ENCODE data around the gene SRGAP1.

The SRGAP1 gene

GRCh38 chr12:63894132-63894531 lies 49.6 kb downstream of the SRGAP1 start:
- H3K27me3 ChIP-seq (replicated peaks in 2 of 5; ENCODE audit: control insufficient read depth in 4 of 5, insufficient read depth in 5 of 5, low read length in 4 of 5) = no peaks in the 10 kb centered on the region
- POLR2A ChIA-PET = no interaction called here
- H3K4me3 ChIP-seq (ENCODE audit: control insufficient read depth in 1 of 7, extremely low read depth in 1 of 7, insufficient read depth in 4 of 7, low read depth in 2 of 7, low read length in 6 of 7) = no peak overlapping the region
- CTCF ChIA-PET = no interaction called here
- H3K9me3 ChIP-seq (ENCODE audit: control extremely low read depth in 1 of 5, control insufficient read depth in 4 of 5, insufficient read depth in 2 of 5, low read depth in 1 of 5, low read length in 4 of 5) = no peaks in the 10 kb centered on the region
- peaks cover 0 to 11% (median 5%) of the 10 kb centered on the region in 4 experiments for H3K4me1 ChIP-seq (ENCODE audit: control extremely low read depth in 1 of 4, control insufficient read depth in 4 of 4, insufficient read depth in 4 of 4, low read length in 3 of 4)
- DNase-seq = no peak
- 100% methylated on average over 1 of the region's 3 CpGs for WGBS (ENCODE audit: insufficient coverage)
- H3K27ac ChIP-seq (ENCODE audit: insufficient read depth in 1 of 2, low read depth in 1 of 2, low read length in 2 of 2, poor library complexity in 1 of 2, severe bottlenecking in 2 of 2) = no peak overlapping the region
- no peaks in the 10 kb centered on the region for H3K36me3 ChIP-seq (ENCODE audit: control insufficient read depth in 4 of 4, insufficient read depth in 4 of 4, low read length in 3 of 4)

DNA sequence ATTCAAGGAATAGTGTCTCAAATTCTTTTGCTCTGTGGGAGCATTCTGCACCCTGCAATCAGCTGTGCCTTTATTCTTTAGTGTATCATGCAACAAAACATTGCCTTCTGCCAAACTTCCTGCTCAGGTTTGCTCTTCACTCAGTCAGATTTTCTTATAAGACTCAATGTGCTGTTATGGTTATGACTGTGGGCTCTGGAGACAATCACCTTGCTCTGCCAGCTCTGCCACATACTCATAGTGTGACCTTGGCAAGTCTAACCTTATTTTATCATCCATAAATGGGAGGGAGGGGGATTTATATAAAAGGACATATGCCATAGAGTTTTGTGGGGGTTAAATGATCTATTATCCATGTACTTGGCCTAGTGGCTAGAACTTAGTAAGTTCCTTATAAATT lies 51.3 kb downstream of the SRGAP1 start:
- H3K9me3 ChIP-seq (ENCODE audit: control extremely low read depth in 1 of 5, control insufficient read depth in 4 of 5, insufficient read depth in 2 of 5, low read depth in 1 of 5, low read length in 4 of 5) = no peaks in the 10 kb centered on the region
- no peaks in the 10 kb centered on the region for H3K36me3 ChIP-seq (ENCODE audit: control insufficient read depth in 4 of 4, insufficient read depth in 4 of 4, low read length in 3 of 4)
- POLR2A ChIA-PET = no interaction called here
- CTCF ChIA-PET = no interaction called here
- no peak for DNase-seq
- no peak overlapping the region for H3K4me3 ChIP-seq (ENCODE audit: control insufficient read depth in 1 of 7, extremely low read depth in 1 of 7, insufficient read depth in 4 of 7, low read depth in 2 of 7, low read length in 6 of 7)
- H3K27ac ChIP-seq (ENCODE audit: insufficient read depth in 1 of 2, low read depth in 1 of 2, low read length in 2 of 2, poor library complexity in 1 of 2, severe bottlenecking in 2 of 2) = no peak overlapping the region
- peaks cover 0 to 11% (median 5%) of the 10 kb centered on the region in 4 experiments for H3K4me1 ChIP-seq (ENCODE audit: control extremely low read depth in 1 of 4, control insufficient read depth in 4 of 4, insufficient read depth in 4 of 4, low read length in 3 of 4)
- no peaks in the 10 kb centered on the region for H3K27me3 ChIP-seq (replicated peaks in 2 of 5; ENCODE audit: control insufficient read depth in 4 of 5, insufficient read depth in 5 of 5, low read length in 4 of 5)

GRCh38 chr12:63897931-63898330 lies 53.4 kb downstream of the SRGAP1 start:
- POLR2A ChIA-PET = interaction anchor here (0.6 kb wide), 1 partner anchor 94 kb away, joined by 3 read pairs; no protein-coding TSS in a partner anchor
- WGBS (ENCODE audit: insufficient coverage) = 0% methylated on average over 2 of the region's 2 CpGs
- peak overlapping the region in 1 of 2 experiments; percentile 1 for H3K27ac ChIP-seq (ENCODE audit: insufficient read depth in 1 of 2, low read depth in 1 of 2, low read length in 2 of 2, poor library complexity in 1 of 2, severe bottlenecking in 2 of 2)
- CTCF ChIA-PET = interaction anchor here (1.0 kb wide), 1 partner anchor 9 kb away, joined by 3 read pairs; no protein-coding TSS in a partner anchor
- no peaks in the 10 kb centered on the region for H3K9me3 ChIP-seq (ENCODE audit: control extremely low read depth in 1 of 5, control insufficient read depth in 4 of 5, insufficient read depth in 2 of 5, low read depth in 1 of 5, low read length in 4 of 5)
- H3K4me1 ChIP-seq (ENCODE audit: control extremely low read depth in 1 of 4, control insufficient read depth in 4 of 4, insufficient read depth in 4 of 4, low read length in 3 of 4) = peaks cover 0 to 11% (median 5%) of the 10 kb centered on the region in 4 experiments
- H3K4me3 ChIP-seq (ENCODE audit: control insufficient read depth in 1 of 7, extremely low read depth in 1 of 7, insufficient read depth in 4 of 7, low read depth in 2 of 7, low read length in 6 of 7) = peak overlapping the region in 2 of 7 experiments; percentile 32 to 42
- DNase-seq = peak; percentile 40 to 68 (median 60)
- H3K27me3 ChIP-seq (replicated peaks in 2 of 5; ENCODE audit: control insufficient read depth in 4 of 5, insufficient read depth in 5 of 5, low read length in 4 of 5) = no peaks in the 10 kb centered on the region
- H3K36me3 ChIP-seq (ENCODE audit: control insufficient read depth in 4 of 4, insufficient read depth in 4 of 4, low read length in 3 of 4) = no peaks in the 10 kb centered on the region

- Histone ChIP-seq H3K27me3 (replicated peaks in 2 of 5; ENCODE audit: control insufficient read depth in 4 of 5, insufficient read depth in 5 of 5, low read length in 4 of 5) (no peaks in the 10 kb centered on the region), H3K4me1 (ENCODE audit: control extremely low read depth in 1 of 4, control insufficient read depth in 4 of 4, insufficient read depth in 4 of 4, low read length in 3 of 4) (peaks cover 0 to 11% (median 5%) of the 10 kb centered on the region in 4 experiments), H3K27ac (ENCODE audit: insufficient read depth in 1 of 2, low read depth in 1 of 2, low read length in 2 of 2, poor library complexity in 1 of 2, severe bottlenecking in 2 of 2) (no peak overlapping the region), H3K4me3 (ENCODE audit: control insufficient read depth in 1 of 7, extremely low read depth in 1 of 7, insufficient read depth in 4 of 7, low read depth in 2 of 7, low read length in 6 of 7) (no peak overlapping the region), H3K9me3 (ENCODE audit: control extremely low read depth in 1 of 5, control insufficient read depth in 4 of 5, insufficient read depth in 2 of 5, low read depth in 1 of 5, low read length in 4 of 5) (no peaks in the 10 kb centered on the region), H3K36me3 (ENCODE audit: control insufficient read depth in 4 of 4, insufficient read depth in 4 of 4, low read length in 3 of 4) (no peaks in the 10 kb centered on the region)
- CTCF ChIA-PET = no interaction called here
- no peak for DNase-seq
- POLR2A ChIA-PET = interaction anchor here (0.9 kb wide), 1 partner anchor 15 kb away, joined by 6 read pairs; no protein-coding TSS in a partner anchor
- WGBS (ENCODE audit: insufficient coverage) = 100% methylated on average over 1 of the region's 4 CpGs
These were observed 54.4 kb downstream of the SRGAP1 start for GRCh38 chr12:63898764-63899337.

GRCh38 chr12:63899396-63899795 lies 54.9 kb downstream of the SRGAP1 start:
- Histone ChIP-seq H3K4me3 (ENCODE audit: control insufficient read depth in 1 of 7, extremely low read depth in 1 of 7, insufficient read depth in 4 of 7, low read depth in 2 of 7, low read length in 6 of 7) (no peak overlapping the region), H3K9me3 (ENCODE audit: control extremely low read depth in 1 of 5, control insufficient read depth in 4 of 5, insufficient read depth in 2 of 5, low read depth in 1 of 5, low read length in 4 of 5) (no peaks in the 10 kb centered on the region), H3K4me1 (ENCODE audit: control extremely low read depth in 1 of 4, control insufficient read depth in 4 of 4, insufficient read depth in 4 of 4, low read length in 3 of 4) (peaks cover 0 to 11% (median 5%) of the 10 kb centered on the region in 4 experiments), H3K36me3 (ENCODE audit: control insufficient read depth in 4 of 4, insufficient read depth in 4 of 4, low read length in 3 of 4) (no peaks in the 10 kb centered on the region), H3K27ac (ENCODE audit: insufficient read depth in 1 of 2, low read depth in 1 of 2, low read length in 2 of 2, poor library complexity in 1 of 2, severe bottlenecking in 2 of 2) (no peak overlapping the region), H3K27me3 (replicated peaks in 2 of 5; ENCODE audit: control insufficient read depth in 4 of 5, insufficient read depth in 5 of 5, low read length in 4 of 5) (no peaks in the 10 kb centered on the region)
- ChIA-PET CTCF (no interaction called here), POLR2A (interaction anchor here (0.9 kb wide), 1 partner anchor 15 kb away, joined by 6 read pairs; no protein-coding TSS in a partner anchor)
- 100% methylated on average over 3 of the region's 4 CpGs for WGBS (ENCODE audit: insufficient coverage)
- no peak for DNase-seq

GRCh38 chr12:63900922-63901793 lies 56.7 kb downstream of the SRGAP1 start:
- H3K27me3 ChIP-seq (replicated peaks in 2 of 5; ENCODE audit: control insufficient read depth in 4 of 5, insufficient read depth in 5 of 5, low read length in 4 of 5) = no peaks in the 10 kb centered on the region
- ChIA-PET POLR2A (no interaction called here), CTCF (interaction anchor here (1.1 to 1.3 kb wide), 2 partner anchors 39 to 54 kb away, joined by 3 read pairs; no protein-coding TSS in a partner anchor)
- 100% methylated on average over 2 of the region's 2 CpGs for WGBS (ENCODE audit: insufficient coverage)
- no peak overlapping the region for H3K4me3 ChIP-seq (ENCODE audit: control insufficient read depth in 1 of 7, extremely low read depth in 1 of 7, insufficient read depth in 4 of 7, low read depth in 2 of 7, low read length in 6 of 7)
- H3K4me1 ChIP-seq (ENCODE audit: control extremely low read depth in 1 of 4, control insufficient read depth in 4 of 4, insufficient read depth in 4 of 4, low read length in 3 of 4) = peaks cover 0 to 11% (median 6%) of the 10 kb centered on the region in 4 experiments
- no peak overlapping the region for H3K27ac ChIP-seq (ENCODE audit: insufficient read depth in 1 of 2, low read depth in 1 of 2, low read length in 2 of 2, poor library complexity in 1 of 2, severe bottlenecking in 2 of 2)
- H3K36me3 ChIP-seq (ENCODE audit: control insufficient read depth in 4 of 4, insufficient read depth in 4 of 4, low read length in 3 of 4) = no peaks in the 10 kb centered on the region
- no peak for DNase-seq
- peaks cover 0 to 8% (median 0%) of the 10 kb centered on the region in 5 experiments for H3K9me3 ChIP-seq (ENCODE audit: control extremely low read depth in 1 of 5, control insufficient read depth in 4 of 5, insufficient read depth in 2 of 5, low read depth in 1 of 5, low read length in 4 of 5)

DNA sequence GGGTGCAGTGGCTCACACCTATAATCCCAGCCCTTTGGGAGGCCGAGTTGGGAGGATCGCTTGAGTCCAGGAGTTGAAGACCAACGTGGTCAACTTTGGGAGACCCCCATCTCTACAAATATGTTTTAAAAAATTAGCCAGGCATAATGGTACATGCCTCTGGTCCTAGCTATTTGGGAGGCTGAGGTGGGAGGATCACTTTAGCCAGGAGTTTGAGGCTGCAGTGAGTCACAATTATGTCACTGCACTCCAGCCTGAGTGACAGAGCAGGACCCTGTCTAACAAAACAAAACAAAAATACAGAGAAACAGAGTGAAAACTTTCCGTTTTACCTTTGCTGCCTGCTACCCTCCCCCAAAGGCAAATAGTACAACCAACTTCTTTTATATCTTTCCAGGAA lies 60.2 kb downstream of the SRGAP1 start:
- ChIA-PET CTCF (no interaction called here), POLR2A (no interaction called here)
- no peak for DNase-seq
- Histone ChIP-seq H3K27ac (ENCODE audit: insufficient read depth in 1 of 2, low read depth in 1 of 2, low read length in 2 of 2, poor library complexity in 1 of 2, severe bottlenecking in 2 of 2) (no peak overlapping the region), H3K9me3 (ENCODE audit: control extremely low read depth in 1 of 5, control insufficient read depth in 4 of 5, insufficient read depth in 2 of 5, low read depth in 1 of 5, low read length in 4 of 5) (peaks cover 0 to 8% (median 0%) of the 10 kb centered on the region in 5 experiments), H3K4me1 (ENCODE audit: control extremely low read depth in 1 of 4, control insufficient read depth in 4 of 4, insufficient read depth in 4 of 4, low read length in 3 of 4) (peaks cover 0 to 2% (median 0%) of the 10 kb centered on the region in 4 experiments), H3K4me3 (ENCODE audit: control insufficient read depth in 1 of 7, extremely low read depth in 1 of 7, insufficient read depth in 4 of 7, low read depth in 2 of 7, low read length in 6 of 7) (no peak overlapping the region), H3K36me3 (ENCODE audit: control insufficient read depth in 4 of 4, insufficient read depth in 4 of 4, low read length in 3 of 4) (no peaks in the 10 kb centered on the region), H3K27me3 (replicated peaks in 2 of 5; ENCODE audit: control insufficient read depth in 4 of 5, insufficient read depth in 5 of 5, low read length in 4 of 5) (no peaks in the 10 kb centered on the region)
- 100% methylated on average over 1 of the region's 4 CpGs for WGBS (ENCODE audit: insufficient coverage)
